HepG2 (cell line): ENCODE measurements around the gene CST3. TPM values are rescaled to one million over a fixed set of nuclear protein-coding genes. Genes with fewer than 3 reads are reported as not detected.
A peak's percentile ranks its signal among the peaks of the same experiment; 100 is the strongest.

Source experiments
- ATF3 ChIP-seq: sonication (generic); formaldehyde crosslinking; IDR thresholded peaks from 2 replicates; pipeline ENCODE4 v1.4.0; 2020; ENCODE audit warnings: missing genetic modification reagents
- ELF3 ChIP-seq: IDR thresholded peaks from 2 replicates; pipeline ENCODE4 v1.6.1; 2016; ENCODE audit warnings: missing genetic modification reagents, missing compliant biosample characterization
- ETV5 ChIP-seq: IDR thresholded peaks from 2 replicates; pipeline ENCODE4 v1.6.1; 2018; ENCODE audit warnings: missing biosample characterization, missing genetic modification reagents, inconsistent platforms, borderline replicate concordance
- GLI4 ChIP-seq: sonication (generic); formaldehyde crosslinking; IDR thresholded peaks from 2 replicates; pipeline ENCODE4 v1.5.1; 2020; ENCODE audit warnings: missing genetic modification reagents, mild to moderate bottlenecking, moderate library complexity, borderline replicate concordance
- HNF4G ChIP-seq, 2 experiments: sonication (generic) in 1 of 2; formaldehyde crosslinking in 1 of 2; IDR thresholded peaks; 2 replicates each; pipeline versions ENCODE4 v1.4.0 to v1.6.1; 2011 to 2020; ENCODE audit warnings: borderline replicate concordance in 2 of 2, low read depth in 2 of 2, mild to moderate bottlenecking in 2 of 2, low read length in 1 of 2, missing genetic modification reagents in 1 of 2, moderate library complexity in 1 of 2
- IKZF5 ChIP-seq: IDR thresholded peaks from 2 replicates; pipeline ENCODE4 v1.6.1; 2018; ENCODE audit warnings: missing genetic modification reagents, mild to moderate bottlenecking, missing compliant biosample characterization
- KDM4B ChIP-seq: sonication (generic); formaldehyde crosslinking; IDR thresholded peaks from 2 replicates; pipeline ENCODE4 v1.4.0; 2020; ENCODE audit warnings: missing genetic modification reagents
- NFRKB ChIP-seq: fragments of 450-650 bp; IDR thresholded peaks from 2 replicates; pipeline ENCODE4 v1.6.1; 2017
- NR2F1 ChIP-seq, 2 experiments: fragments of 450-650 bp in 1 of 2; formaldehyde crosslinking in 1 of 2; IDR thresholded peaks; 2 replicates each; pipeline versions ENCODE4 v1.5.0 to v1.6.1; 2016 to 2020; ENCODE audit warnings: mild to moderate bottlenecking in 1 of 2, missing compliant biosample characterization in 1 of 2, missing genetic modification reagents in 1 of 2, moderate library complexity in 1 of 2
- RFXANK ChIP-seq: IDR thresholded peaks from 2 replicates; pipeline ENCODE4 v1.6.1; 2016
- TFAP4 ChIP-seq: sonication (generic); IDR thresholded peaks from 2 replicates; pipeline ENCODE4 v1.6.1; 2016; ENCODE audit warnings: low read depth, borderline replicate concordance
- TFDP1 ChIP-seq: IDR thresholded peaks from 2 replicates; pipeline ENCODE4 v1.6.1; 2016; ENCODE audit warnings: missing compliant biosample characterization, missing genetic modification reagents, borderline replicate concordance
- TRIM22 ChIP-seq: fragments of 450-650 bp; IDR thresholded peaks from 2 replicates; pipeline ENCODE4 v1.6.1; 2017
- ZHX1 ChIP-seq: sonication (generic); formaldehyde crosslinking; IDR thresholded peaks from 2 replicates; pipeline ENCODE4 v1.8.1; 2022; ENCODE audit warnings: low read depth, mild to moderate bottlenecking, missing genetic modification reagents
- ZMYM3 ChIP-seq: sonication (generic); formaldehyde crosslinking; IDR thresholded peaks from 2 replicates; pipeline ENCODE4 v1.5.1; 2020; ENCODE audit warnings: mild to moderate bottlenecking, missing genetic modification reagents
- ZNF564 ChIP-seq: sonication (generic); formaldehyde crosslinking; IDR thresholded peaks from 2 replicates; pipeline ENCODE4 v1.8.1; 2023; ENCODE audit warnings: mild to moderate bottlenecking, missing genetic modification reagents
- ZNF598 ChIP-seq: sonication (generic); formaldehyde crosslinking; IDR thresholded peaks from 2 replicates; pipeline ENCODE4 v1.5.1; 2020; ENCODE audit warnings: mild to moderate bottlenecking, missing genetic modification reagents, borderline replicate concordance
- ZNF724P ChIP-seq: sonication (generic); formaldehyde crosslinking; IDR thresholded peaks from 2 replicates; pipeline ENCODE4 v1.8.0; 2022; ENCODE audit warnings: missing genetic modification reagents, borderline replicate concordance
- ZNF740 ChIP-seq: sonication (generic); formaldehyde crosslinking; IDR thresholded peaks from 2 replicates; pipeline ENCODE4 v1.4.0; 2020; ENCODE audit warnings: missing genetic modification reagents
- polyA plus RNA-seq, 8 experiments: library from polyadenylated mRNA; depleted of rRNA in 3 of 8; stranded (reverse) in 7 of 8; unstranded in 1 of 8; fragments of >200 nt; fragmentation: Illumina TruSeq in 4 of 8; extraction: Trizol in 4 of 8; gene quantifications; 2 replicates each; pipeline versions ENCODE4 v1.2.1 to v1.2.3, GENCODE V29; 2011 to 2016; ENCODE audit warnings: low read depth in 4 of 8, missing spikeins in 1 of 8, mixed read lengths in 1 of 8; ENCODE audit not compliant: insufficient read depth in 1 of 8
- total RNA-seq, 5 experiments: library from RNA; depleted of rRNA; stranded (reverse); fragments of >200 nt; fragmentation: Illumina TruSeq; extraction: Trizol; gene quantifications; 2 replicates each; pipeline ENCODE4 v1.2.3, GENCODE V29; 2016; ENCODE audit warnings: low read depth in 1 of 5

CST3 gene
- total and polyA plus RNA-seq, 2 of the 13 experiments (the other 11 are each of a cell fraction or from before 2014, with no cell fraction given): 690 to 1,005 TPM

- TF ChIP-seq ZNF740 (CRISPR knock-in tag): no peak
- peak; percentile 64; the same call in 1 of the 2 replicates for TF ChIP-seq ZNF564 (CRISPR knock-in tag)
- TF ChIP-seq ELF3 (CRISPR knock-in tag): peak; percentile 8; the same call in 1 of the 2 replicates
- TF ChIP-seq NR2F1 (CRISPR knock-in tag; IDR thresholded peaks at IDR 0.05): no peak
- peak; percentile 87 for TF ChIP-seq ATF3
- 0 out of 2 replicates have a peak, but pooled peaks have one; percentile 32 for TF ChIP-seq TRIM22
- TF ChIP-seq ZNF598 (CRISPR knock-in tag): 0 out of 2 replicates have a peak, but pooled peaks have one; percentile 33
- peak; percentile 74; the same call in 1 of the 2 replicates for TF ChIP-seq GLI4 (CRISPR knock-in tag)
- TF ChIP-seq NFRKB: peak; percentile 69
- 0 out of 2 replicates have a peak, but pooled peaks have one; percentile 24 for TF ChIP-seq TFDP1
- TF ChIP-seq ZMYM3 (CRISPR knock-in tag): peak; percentile 23; the same call in 1 of the 2 replicates
- TF ChIP-seq TFAP4: peak; percentile 80; the same call in 1 of the 2 replicates
- 0 out of 2 replicates have a peak, but pooled peaks have one; percentile 25 for TF ChIP-seq HNF4G (IDR thresholded peaks at IDR 0.05; ENCODE audit: borderline replicate concordance, low read depth, low read length)
- no peak; the same call in 1 of the 2 replicates for TF ChIP-seq HNF4G (CRISPR knock-in tag; IDR thresholded peaks at IDR 0.05; ENCODE audit: borderline replicate concordance, low read depth)
- TF ChIP-seq IKZF5 (CRISPR knock-in tag): peak; percentile 68
- TF ChIP-seq ZNF724P (CRISPR knock-in tag): 0 out of 2 replicates have a peak, but pooled peaks have one; percentile 44
- no peak for TF ChIP-seq ZHX1 (CRISPR knock-in tag)
- TF ChIP-seq KDM4B: peak; percentile 7; the same call in 1 of the 2 replicates
- TF ChIP-seq ETV5 (CRISPR knock-in tag): peak; percentile 61; the same call in 1 of the 2 replicates
- TF ChIP-seq RFXANK (CRISPR knock-in tag): 0 out of 2 replicates have a peak, but pooled peaks have one; percentile 69
Measured at GRCh38 chr20:23659989-23660837, 22.5 kb upstream of the CST3 start (continued).
